GM12874 (cell line): ENCODE data around the gene TSC2.

ENCODE experiments used
- CTCF ChIP-seq: IDR thresholded peaks from 2 replicates; pipeline ENCODE4 v1.5.1; 2011; ENCODE audit warnings: low read depth, mild to moderate bottlenecking, control low read depth, low read length, moderate library complexity; ENCODE audit not compliant: insufficient read depth

Gene TSC2

GRCh38 chr16:2002406-2003230 is 45.2 kb upstream of the TSC2 start:
- no peak for TF ChIP-seq CTCF

- no peak for TF ChIP-seq CTCF
Observed at GRCh38 chr16:2003231-2003826, 44.5 kb upstream of the TSC2 start.

GRCh38 chr16:2003827-2004641 is 43.8 kb upstream of the TSC2 start:
- TF ChIP-seq CTCF, result peak; percentile 98

GRCh38 chr16:2004795-2005517 is 42.8 kb upstream of the TSC2 start:
- TF ChIP-seq CTCF, result no peak

- TF ChIP-seq CTCF, result peak; percentile 16; the same call in 1 of the 2 replicates
Observed at GRCh38 chr16:2005646-2006045, 42.1 kb upstream of the TSC2 start.

- TF ChIP-seq CTCF, result no peak
Observed at GRCh38 chr16:2006317-2006716, 41.5 kb upstream of the TSC2 start.
